ENCODE measurements around the gene MOGAT1. TPM values are rescaled to one million over a fixed set of nuclear protein-coding genes. Genes with fewer than 3 reads are reported as not detected.
A peak's percentile ranks its signal among the peaks of the same experiment; 100 is the strongest.

Gene MOGAT1
- total and polyA plus RNA-seq, 2 of the 13 experiments (the other 11 are each of a cell fraction or from before 2014, with no cell fraction given), result 0.98 to 4.3 TPM

GRCh38 chr2:222655787-222656525 lies 15.5 kb upstream of the MOGAT1 start, which contains the start of gene FARSB (continued):
- TF ChIP-seq GMEB1 (CRISPR knock-in tag; IDR thresholded peaks at IDR 0.05; ENCODE audit: borderline replicate concordance) (peak; percentile 83), FOXM1 (CRISPR knock-in tag; IDR thresholded peaks at IDR 0.05) (no peak), KDM5B (CRISPR knock-in tag; IDR thresholded peaks at IDR 0.05; ENCODE audit: borderline replicate concordance) (peak; percentile 93), SALL2 (CRISPR knock-in tag; IDR thresholded peaks at IDR 0.05) (peak; percentile 72; the same call in 1 of the 2 replicates), ZBTB42 (CRISPR knock-in tag; IDR thresholded peaks at IDR 0.05) (no peak; the same call in 1 of the 2 replicates), PATZ1 (CRISPR knock-in tag; IDR thresholded peaks at IDR 0.05) (peak; percentile 29; the same call in 1 of the 2 replicates), ZNF12 (CRISPR knock-in tag; IDR thresholded peaks at IDR 0.05) (no peak), TP53 (CRISPR knock-in tag; conservative IDR thresholded peaks at IDR 0.05) (no peak), FOXJ3 (CRISPR knock-in tag; IDR thresholded peaks at IDR 0.05; ENCODE audit: borderline replicate concordance) (0 out of 2 replicates have a peak, but pooled peaks have one; percentile 39), ZKSCAN8 (CRISPR knock-in tag; IDR thresholded peaks at IDR 0.05; ENCODE audit: borderline replicate concordance) (0 out of 2 replicates have a peak, but pooled peaks have one; percentile 14), AGO1 (IDR thresholded peaks at IDR 0.05; ENCODE audit: low read depth, low read length, poor library complexity, severe bottlenecking) (peak; percentile 74), GTF2F1 (IDR thresholded peaks at IDR 0.05; ENCODE audit: low read length) (no peak), SSRP1 (CRISPR knock-in tag; IDR thresholded peaks at IDR 0.05) (peak; percentile 61; the same call in 1 of the 2 replicates), ZSCAN20 (CRISPR knock-in tag; IDR thresholded peaks at IDR 0.05; ENCODE audit: borderline replicate concordance) (0 out of 2 replicates have a peak, but pooled peaks have one; percentile 21), ZNF253 (CRISPR knock-in tag; IDR thresholded peaks at IDR 0.05; ENCODE audit: borderline replicate concordance) (no peak; the same call in 1 of the 2 replicates), TAF1 (CRISPR knock-in tag; IDR thresholded peaks at IDR 0.05) (peak; percentile 91), HNRNPUL1 (IDR thresholded peaks at IDR 0.05; ENCODE audit: low read depth, low read length) (no peak), GZF1 (CRISPR knock-in tag; IDR thresholded peaks at IDR 0.05) (no peak; the same call in 1 of the 2 replicates), EEA1 (CRISPR knock-in tag; IDR thresholded peaks at IDR 0.05; ENCODE audit: borderline replicate concordance) (peak; percentile 89; the same call in 1 of the 2 replicates), ZNF792 (CRISPR knock-in tag; IDR thresholded peaks at IDR 0.05) (no peak; the same call in 1 of the 2 replicates), ATF4 (CRISPR knock-in tag; IDR thresholded peaks at IDR 0.05) (no peak), ZNF670 (CRISPR knock-in tag; IDR thresholded peaks at IDR 0.05; ENCODE audit: borderline replicate concordance) (no peak), ZNF33A (CRISPR knock-in tag; IDR thresholded peaks at IDR 0.05; ENCODE audit: borderline replicate concordance) (no peak), ZFP91 (CRISPR knock-in tag; IDR thresholded peaks at IDR 0.05; ENCODE audit: borderline replicate concordance) (peak; percentile 94; the same call in 1 of the 2 replicates)

Data from HepG2 (cell line).